Left cardiac atrium (tissue), 4 donors: Measurements from ENCODE around the gene EPHA8. TPM values are rescaled to one million over a fixed set of nuclear protein-coding genes. Genes with fewer than 3 reads are reported as not detected.

Experiments used
- ATAC-seq, 2 donors: fragments of 200-7000 bp; cut with Tn5 transposase; one replicate each; pipeline ENCODE4 v1.9.1; 2020; ENCODE audit warnings: mild to moderate bottlenecking in 2 of 2, moderate library complexity in 2 of 2
- DNase-seq: peaks from one replicate; pipeline ENCODE4 v3.0.0-alpha.2; 2020
- intact Hi-C, 2 donors: fragments of 100-400 bp; cut with DNase I; formaldehyde crosslinking; loops; one replicate each; pipeline versions ENCODE4 v1.14.1 to v1.15.1; 2022 to 2023
- total RNA-seq, 2 donors: library from RNA; stranded (reverse); fragmentation: NEBNext Ultra II Directional; extraction: Animal tissue kit (Norgen Biotek cat#: 25700); gene quantifications; one replicate each; pipeline ENCODE4 v1.2.1, GENCODE V29; 2021
- donor health status: DM: no; HTN: yes; CAD: no.
- donor health status: DM: no; HTN: yes; CAD: no; lungs with severe emphysema.
- donor health status: DM: yes; HTN: yes; CAD: no.
- donor health status: Dilated cardiomyopathy.

The EPHA8 gene
- total RNA-seq, 2 donors from 2014 or later: not detected

DNA sequence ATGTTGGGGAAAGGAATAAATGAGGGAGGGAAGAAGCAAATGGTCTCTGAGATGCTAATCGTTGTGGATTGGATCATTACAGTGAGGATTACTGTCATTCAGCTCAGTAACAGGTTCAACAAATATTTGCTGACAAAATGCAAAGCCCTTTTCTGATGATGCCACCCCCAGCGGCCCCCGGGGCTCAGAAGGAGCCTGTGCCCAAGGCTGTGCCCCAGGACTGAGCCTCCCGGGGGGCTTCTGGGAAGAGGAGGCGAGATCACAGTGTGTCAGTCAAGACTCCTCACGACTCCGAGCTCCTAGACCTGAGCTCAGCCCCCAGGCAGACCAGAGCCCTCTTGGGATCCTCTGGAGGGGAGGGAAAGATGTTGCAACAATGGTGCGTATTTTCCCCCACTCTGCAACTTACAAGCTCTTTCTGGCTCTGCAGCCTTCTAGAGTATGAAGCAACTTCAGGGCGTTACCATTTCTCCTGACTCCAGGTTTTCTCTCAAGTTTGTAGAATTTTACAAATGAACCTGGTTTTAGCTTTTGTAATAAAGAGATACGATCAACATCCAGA is 20.8 kb downstream of the EPHA8 start:
- ATAC-seq (no peak), DNase-seq (no peak)
- intact Hi-C loops: no loop called here

DNA sequence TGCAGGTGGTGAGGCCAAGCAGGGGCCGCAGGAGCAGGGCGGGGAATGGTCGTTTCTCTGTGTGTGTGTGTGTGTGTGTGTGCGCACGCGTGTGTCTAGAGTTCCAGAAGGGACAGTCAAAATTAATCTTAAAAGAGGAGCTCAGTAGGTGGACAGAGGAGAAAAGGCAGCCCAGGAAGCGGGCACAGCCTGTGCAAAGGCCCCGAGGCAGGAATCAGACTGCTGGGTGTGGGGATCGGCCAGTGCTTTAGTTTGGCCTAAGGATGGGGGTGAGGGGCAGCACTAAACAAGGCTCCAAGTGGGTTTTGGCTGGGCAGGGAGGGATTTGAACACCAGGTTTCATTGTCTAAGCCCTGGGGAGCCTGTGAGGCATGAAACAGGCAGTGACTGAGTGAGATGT is 21.7 kb downstream of the EPHA8 start:
- intact Hi-C loops: no loop called here
- DNase-seq (no peak), ATAC-seq (no peak)

DNA sequence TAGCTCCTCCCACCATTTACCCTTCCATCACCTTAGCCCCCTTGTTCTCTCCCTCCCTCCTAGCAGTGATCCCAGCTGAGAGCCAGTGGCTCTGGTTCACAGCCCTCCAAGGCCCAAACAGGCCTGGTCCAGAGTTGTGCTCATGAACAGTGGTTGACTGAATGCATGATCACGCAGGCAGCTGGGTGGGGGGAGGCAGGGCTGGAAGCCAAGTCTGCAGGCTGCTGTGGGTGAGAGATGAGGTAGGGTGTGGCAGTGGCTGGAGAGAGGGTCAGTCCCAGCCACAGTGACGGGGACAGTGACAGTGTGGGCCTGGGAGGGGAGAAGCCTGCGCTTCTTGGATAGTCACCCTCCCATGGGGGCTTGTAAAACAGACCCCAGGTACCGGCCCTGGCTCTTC is 22.2 kb downstream of the EPHA8 start:
- ATAC-seq (no peak), DNase-seq (no peak)
- intact Hi-C loops: no loop called here

DNA sequence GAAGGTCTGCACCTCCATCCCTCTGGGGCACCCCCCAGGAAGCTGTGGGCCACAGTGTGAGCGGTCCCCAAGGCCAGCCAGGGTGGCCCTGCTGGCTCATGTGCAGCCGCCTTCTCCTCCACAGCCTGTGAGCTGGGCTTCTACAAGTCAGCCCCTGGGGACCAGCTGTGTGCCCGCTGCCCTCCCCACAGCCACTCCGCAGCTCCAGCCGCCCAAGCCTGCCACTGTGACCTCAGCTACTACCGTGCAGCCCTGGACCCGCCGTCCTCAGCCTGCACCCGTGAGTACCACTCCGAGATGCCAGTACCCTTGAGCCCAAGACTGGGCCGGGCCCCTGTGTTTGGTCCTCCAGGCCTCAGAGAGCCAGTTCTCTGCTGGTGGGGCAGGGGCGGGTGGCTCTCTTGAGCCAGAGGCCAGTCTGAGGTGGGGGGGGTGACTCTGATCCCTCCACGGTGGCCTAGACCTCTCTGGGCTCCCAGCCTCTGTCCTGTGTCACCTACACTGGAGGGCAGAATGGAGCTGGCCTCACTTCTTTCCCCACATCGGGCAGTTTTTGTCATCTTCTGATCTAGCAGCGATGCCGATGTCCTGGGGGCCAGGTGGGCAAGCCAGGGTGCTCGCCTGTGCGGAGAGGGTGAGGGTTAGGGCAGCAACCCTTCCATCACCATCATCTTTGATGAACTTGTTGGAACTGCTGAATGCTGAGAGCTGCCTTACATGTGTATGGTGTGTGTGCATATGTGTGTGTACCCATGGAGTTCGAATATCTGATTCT is 23.3 kb downstream of the EPHA8 start:
- no peak for DNase-seq
- intact Hi-C loops: no loop called here

DNA sequence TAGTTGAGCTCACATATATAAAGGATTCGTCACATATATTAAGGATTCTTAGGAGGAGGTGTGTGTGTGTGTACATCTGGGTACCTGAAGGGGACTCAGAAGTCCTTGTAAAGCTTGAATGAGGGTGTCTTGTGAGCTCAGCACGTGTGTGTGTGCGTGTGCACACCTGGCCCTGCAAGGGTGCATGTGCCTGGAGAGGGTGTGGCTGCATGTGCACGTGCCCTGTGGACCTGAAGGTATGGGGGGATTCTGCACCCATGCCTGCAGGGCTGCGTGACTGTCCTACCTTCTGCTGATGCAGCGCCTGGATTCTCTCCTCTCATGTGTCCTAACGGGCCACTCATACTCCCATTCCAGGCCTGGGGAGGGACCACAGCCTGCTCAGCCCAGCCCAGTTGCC is 24.0 kb downstream of the EPHA8 start:
- ATAC-seq: no peak
- intact Hi-C loops: no loop called here
- DNase-seq: no peak

More for the DNA sequence above, 23.3 kb downstream of the EPHA8 start:
- ATAC-seq: no peak

DNA sequence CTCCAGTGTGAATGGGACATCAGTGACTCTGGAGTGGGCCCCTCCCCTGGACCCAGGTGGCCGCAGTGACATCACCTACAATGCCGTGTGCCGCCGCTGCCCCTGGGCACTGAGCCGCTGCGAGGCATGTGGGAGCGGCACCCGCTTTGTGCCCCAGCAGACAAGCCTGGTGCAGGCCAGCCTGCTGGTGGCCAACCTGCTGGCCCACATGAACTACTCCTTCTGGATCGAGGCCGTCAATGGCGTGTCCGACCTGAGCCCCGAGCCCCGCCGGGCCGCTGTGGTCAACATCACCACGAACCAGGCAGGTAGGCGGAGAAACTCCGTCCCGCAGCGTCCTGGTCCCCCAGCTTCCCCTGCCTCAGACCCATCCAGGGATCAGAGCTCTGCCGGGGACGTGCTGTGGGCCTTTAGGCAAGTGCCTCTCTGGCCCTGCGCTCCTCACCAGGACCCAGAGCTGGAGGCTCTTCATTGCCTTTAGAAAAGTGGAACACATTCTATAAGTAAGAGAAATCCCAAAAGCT is 25.7 kb downstream of the EPHA8 start:
- intact Hi-C loops: no loop called here
- no peak for ATAC-seq
- DNase-seq: no peak

DNA sequence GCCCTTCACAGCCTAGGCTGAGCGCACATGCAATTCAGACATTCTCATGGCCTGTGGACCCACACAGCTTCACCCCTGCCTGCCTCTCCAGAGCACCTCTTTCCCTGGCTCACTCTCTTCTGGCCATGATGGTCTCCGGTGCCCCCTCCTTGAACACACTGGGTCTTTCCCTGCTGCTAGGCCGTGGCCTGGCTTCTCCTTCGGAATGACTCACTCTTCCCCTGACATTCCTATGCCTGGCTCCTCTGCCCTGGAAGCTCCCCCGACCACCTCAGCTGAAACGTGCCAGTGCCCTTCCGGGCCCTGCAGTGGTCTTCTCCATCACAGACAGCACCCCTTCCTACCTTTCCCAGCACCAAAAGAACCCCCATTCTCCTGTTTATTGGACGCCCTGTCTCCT is 28.3 kb downstream of the EPHA8 start:
- ATAC-seq (no peak), DNase-seq (no peak)
- intact Hi-C loops: no loop called here

DNA sequence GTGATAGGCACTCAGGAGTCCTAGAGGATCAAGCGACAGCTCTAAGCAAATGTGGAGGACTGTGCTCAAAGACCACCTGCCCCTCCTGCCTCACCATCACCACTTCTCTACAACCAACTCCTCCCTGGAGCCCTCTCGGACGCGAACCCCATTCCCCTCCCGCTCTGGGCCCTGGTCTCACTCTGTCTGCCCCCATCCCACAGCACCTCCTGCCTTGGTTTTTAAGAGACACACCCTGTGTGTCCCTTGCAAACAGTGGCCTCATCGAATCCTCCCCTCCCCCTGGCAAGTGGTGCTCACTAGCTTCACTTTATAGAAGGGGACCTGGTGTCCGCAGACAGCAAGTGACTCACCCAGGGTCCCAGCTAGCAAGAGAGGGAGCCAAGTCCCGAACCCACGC is 28.8 kb downstream of the EPHA8 start:
- intact Hi-C loops: no loop called here
- ATAC-seq (no peak), DNase-seq (no peak)

DNA sequence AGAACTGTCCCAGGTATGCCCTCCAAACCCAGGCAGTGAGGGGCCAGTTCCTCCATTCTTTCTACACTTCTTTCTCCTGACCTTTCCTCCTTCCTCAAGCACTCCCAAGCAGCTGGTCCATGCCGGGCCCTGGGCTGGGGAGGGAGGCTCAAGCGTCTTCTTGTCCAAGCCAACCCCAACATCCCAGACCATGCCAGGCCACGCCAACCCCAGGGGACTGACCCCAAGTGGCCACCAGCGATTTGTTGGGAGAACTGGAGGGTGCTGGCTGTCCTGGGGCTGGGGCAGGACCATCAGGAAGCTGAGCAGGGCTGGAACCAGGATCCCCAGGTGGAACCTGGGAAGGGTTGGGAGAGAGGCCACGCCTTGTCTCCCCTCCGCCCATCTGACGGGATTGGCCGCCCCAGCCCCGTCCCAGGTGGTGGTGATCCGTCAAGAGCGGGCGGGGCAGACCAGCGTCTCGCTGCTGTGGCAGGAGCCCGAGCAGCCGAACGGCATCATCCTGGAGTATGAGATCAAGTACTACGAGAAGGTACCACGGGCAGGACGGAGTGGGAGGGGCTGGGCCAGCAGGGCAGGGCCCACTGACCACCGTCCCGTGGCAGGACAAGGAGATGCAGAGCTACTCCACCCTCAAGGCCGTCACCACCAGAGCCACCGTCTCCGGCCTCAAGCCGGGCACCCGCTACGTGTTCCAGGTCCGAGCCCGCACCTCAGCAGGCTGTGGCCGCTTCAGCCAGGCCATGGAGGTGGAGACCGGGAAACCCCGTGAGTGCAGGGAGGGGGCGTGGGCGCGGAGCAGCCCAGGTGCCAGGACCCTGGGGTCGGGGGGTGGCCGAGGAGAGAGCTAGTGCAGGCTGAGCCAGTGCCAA is 29.9 kb downstream of the EPHA8 start:
- DNase-seq (no peak), ATAC-seq (no peak)
- intact Hi-C loops: no loop called here

DNA sequence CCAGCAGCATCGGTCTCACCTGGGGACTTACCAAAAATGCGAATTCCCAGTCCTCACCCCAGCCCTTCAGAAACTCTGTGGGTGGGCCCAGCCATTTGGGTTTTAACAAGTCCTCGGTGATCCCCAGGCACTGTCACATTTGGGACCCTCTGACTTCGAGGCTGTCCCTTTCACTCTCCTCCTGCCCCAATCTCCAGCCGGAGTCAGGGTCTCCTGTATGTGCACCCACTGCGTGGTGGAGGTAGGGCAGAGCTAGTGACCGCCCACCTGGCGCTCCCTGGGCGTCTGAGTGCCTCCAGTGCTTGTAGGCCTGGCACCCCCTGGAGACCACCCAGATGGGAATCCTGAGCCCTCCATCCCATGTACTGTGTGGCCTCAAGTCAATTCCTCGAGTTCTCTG is 31.1 kb downstream of the EPHA8 start:
- ATAC-seq (no peak), DNase-seq (no peak)
- intact Hi-C loops: no loop called here

DNA sequence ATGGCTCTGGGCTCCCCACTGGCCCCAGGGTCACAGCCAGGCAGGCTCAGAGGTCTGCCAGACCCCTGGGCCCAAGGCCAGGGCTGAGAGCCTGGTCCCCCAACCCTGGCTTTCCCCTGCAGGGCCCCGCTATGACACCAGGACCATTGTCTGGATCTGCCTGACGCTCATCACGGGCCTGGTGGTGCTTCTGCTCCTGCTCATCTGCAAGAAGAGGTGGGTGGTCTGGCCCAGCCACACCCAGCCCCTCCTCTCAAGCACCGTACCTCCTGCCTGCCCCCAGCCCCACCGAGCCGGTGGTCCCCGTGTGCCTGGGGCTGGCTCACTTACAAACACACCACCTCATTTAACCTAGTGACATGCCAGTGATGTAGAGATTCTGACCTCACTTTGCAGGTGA is 31.8 kb downstream of the EPHA8 start:
- DNase-seq: no peak
- ATAC-seq: no peak
- intact Hi-C loops: no loop called here

DNA sequence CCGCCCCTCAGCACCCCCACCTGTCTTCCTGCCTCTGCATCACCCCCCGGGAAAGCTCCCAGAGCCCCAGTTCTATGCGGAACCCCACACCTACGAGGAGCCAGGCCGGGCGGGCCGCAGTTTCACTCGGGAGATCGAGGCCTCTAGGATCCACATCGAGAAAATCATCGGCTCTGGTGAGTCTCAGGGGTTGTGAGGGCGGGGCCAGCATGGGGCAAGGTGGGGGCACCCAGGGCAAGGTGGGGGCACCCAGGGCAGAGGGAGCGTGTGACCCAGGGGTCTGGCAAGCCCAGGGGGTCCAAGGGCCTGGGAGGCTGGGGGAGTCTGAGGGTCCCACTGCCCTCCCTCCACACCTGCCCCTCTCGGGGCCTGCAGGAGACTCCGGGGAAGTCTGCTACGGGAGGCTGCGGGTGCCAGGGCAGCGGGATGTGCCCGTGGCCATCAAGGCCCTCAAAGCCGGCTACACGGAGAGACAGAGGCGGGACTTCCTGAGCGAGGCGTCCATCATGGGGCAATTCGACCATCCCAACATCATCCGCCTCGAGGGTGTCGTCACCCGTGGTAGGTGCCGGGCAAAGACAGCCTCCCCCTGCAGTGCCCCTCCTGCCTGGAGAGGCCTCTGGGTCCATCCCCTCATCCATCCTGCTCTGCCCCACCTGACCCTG is 34.1 kb downstream of the EPHA8 start:
- intact Hi-C loops: no loop called here
- ATAC-seq (no peak), DNase-seq (no peak)

DNA sequence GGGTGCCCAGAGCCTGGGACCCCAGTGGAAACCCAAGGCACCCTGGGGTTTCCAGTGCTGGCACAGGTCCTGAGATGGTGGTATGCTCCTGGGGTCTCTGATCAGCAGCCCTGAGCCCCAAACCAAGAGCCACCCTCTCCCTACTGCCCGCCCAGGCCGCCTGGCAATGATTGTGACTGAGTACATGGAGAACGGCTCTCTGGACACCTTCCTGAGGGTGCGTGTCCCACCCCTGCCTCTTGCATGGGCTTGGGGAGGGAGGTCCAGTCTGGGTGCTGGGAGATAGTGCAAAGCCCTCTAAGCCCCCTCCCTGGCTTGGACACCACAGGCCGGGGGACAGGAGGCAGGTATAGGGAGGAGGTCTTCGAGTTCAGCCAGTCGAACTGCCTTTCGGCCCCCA is 34.7 kb downstream of the EPHA8 start:
- intact Hi-C loops: no loop called here
- ATAC-seq: no peak
- no peak for DNase-seq

DNA sequence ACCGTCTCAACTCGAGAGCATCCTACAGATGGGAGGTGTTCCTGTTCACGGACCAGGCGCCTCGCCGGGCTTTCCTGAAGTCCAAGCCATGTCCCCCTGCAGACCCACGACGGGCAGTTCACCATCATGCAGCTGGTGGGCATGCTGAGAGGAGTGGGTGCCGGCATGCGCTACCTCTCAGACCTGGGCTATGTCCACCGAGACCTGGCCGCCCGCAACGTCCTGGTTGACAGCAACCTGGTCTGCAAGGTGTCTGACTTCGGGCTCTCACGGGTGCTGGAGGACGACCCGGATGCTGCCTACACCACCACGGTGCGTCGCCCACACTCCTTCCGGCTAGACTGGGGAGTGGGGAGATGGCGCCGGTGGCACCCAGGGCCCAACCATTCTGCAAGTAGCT is 35.4 kb downstream of the EPHA8 start:
- no peak for DNase-seq
- ATAC-seq: no peak
- intact Hi-C loops: no loop called here

DNA sequence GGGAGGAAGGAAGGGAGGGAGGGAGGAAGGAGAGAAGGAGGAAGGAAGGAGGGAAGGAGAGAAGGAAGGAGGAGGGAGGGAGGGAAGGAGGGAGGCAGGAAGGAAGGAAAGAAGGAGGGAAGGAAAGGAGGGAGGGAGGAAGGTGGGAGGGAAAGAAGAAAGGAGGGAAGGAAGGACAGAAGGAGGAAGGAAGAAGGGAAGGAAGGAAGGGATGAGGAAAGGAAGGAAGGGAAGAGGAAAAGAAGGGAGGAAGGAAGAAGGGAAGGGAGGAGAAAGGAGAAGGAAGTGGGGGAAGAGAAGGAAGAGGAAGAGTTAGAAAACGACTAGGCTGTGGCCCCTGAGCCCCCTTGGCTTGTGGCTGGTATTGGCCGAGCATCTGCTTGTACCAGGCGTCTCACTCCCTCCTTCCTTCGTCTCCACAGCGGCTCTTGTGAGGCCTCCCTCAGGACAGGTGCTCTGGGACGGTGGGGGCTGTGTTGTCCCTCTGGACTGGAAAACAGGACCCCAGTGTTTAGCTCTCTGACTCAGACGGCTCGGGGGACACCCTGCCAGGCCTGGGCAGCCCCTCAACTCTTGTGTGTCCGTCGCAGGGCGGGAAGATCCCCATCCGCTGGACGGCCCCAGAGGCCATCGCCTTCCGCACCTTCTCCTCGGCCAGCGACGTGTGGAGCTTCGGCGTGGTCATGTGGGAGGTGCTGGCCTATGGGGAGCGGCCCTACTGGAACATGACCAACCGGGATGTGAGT is 37.0 kb downstream of the EPHA8 start:
- intact Hi-C loops: no loop called here
- ATAC-seq: peak in 1 of 2 donors; percentile 21
- DNase-seq: no peak

DNA sequence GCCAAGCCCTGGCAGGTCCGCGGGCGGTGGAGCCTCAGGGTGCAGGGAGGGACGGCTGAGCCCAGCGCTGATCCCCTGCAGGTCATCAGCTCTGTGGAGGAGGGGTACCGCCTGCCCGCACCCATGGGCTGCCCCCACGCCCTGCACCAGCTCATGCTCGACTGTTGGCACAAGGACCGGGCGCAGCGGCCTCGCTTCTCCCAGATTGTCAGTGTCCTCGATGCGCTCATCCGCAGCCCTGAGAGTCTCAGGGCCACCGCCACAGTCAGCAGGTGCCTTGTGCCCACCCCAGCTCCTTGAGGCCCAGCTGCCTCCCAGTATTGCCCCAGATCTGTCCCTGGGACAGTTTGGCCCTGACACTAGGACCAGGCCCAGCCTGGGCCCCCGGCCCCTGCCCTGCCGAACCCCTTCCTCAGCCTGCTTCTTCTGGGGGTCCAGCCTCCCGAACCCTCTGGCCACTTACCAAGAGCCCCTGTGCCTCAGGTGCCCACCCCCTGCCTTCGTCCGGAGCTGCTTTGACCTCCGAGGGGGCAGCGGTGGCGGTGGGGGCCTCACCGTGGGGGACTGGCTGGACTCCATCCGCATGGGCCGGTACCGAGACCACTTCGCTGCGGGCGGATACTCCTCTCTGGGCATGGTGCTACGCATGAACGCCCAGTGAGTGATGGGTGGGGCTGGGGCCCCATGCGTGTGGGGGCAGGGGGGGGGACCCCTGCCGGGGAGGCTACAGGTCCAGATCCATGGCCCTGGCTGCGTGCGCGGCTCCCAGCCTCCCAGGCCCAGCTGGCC is 37.7 kb downstream of the EPHA8 start:
- ATAC-seq (peak in 1 of 2 donors; percentile 12), DNase-seq (no peak)
- intact Hi-C loops: no loop called here

DNA sequence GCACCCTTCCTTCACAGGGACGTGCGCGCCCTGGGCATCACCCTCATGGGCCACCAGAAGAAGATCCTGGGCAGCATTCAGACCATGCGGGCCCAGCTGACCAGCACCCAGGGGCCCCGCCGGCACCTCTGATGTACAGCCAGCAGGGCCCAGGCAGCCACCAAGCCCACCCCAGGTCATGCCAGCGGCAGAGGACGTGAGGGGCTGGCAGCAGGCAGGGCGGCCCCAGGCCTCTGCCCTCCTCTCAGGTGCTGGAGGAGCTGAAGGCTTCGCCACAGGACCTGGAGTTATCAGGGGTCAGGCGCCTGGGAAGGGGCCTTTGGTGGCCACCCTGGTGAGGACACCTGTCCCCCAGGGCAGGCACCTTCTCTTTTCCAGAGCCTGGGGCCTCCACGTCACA is 38.3 kb downstream of the EPHA8 start:
- intact Hi-C loops: no loop called here
- DNase-seq: no peak
- ATAC-seq: no peak

DNA sequence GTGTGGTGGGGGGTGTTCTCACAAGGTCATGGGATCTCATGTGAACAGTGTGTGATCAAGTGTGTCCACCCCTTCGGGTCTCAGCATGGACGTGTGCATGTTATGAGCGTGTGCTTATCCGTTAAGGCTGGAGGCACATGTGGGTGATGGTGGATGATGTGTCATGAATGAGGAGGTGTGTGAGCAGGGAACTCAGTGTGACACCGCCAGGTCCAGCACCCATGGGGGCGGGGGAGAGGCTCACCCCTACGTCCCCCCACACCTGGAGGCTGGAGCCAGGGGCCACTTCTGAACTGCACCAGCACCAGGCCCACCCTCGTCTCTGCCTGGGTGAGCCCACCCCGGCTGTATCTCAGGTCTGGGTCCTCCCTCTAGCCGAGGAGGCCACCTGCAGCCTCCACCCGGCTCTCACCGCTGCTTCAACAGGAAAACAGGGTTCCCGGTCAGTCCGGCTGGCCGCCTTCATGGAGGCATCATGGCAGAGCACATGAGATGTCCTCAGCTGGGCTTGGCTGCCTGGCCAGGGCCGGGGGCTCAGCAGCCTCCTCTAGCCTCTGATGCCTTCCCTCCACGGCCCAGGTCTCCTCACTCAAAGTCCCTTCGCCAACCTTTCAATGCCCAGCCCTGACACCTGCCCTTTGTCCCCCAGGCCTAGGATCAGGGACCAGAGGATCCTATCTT is 38.9 kb downstream of the EPHA8 start:
- ATAC-seq: no peak
- intact Hi-C loops: no loop called here
- no peak for DNase-seq
